Transverse colon (tissue), 4 donors: ENCODE data around the gene SPTB.

Experiments used
- CTCF ChIP-seq, 5 experiments: fragments of 200-600 bp in 3 of 5; fragments of 450-650 bp in 2 of 5; sonication (generic) in 3 of 5; IDR thresholded peaks; 1 replicate in 2 of 5; 2 replicates in 3 of 5; pipeline ENCODE4 v1.5.1; 2016 to 2017; ENCODE audit warnings: antibody characterized with exemption in 5 of 5, inconsistent platforms in 3 of 5, mild to moderate bottlenecking in 2 of 5, moderate library complexity in 1 of 5
- POLR2AphosphoS5 ChIP-seq, 3 donors: sonication (generic); formaldehyde crosslinking; IDR thresholded peaks; one replicate each; pipeline ENCODE4 v1.6.1; 2016; ENCODE audit warnings: antibody characterized with exemption in 3 of 3

GRCh38 chr14:64868841-64869240 lies 10.9 kb downstream of the SPTB start:
- TF ChIP-seq POLR2AphosphoS5 (IDR thresholded peaks at IDR 0.05) (no peak), CTCF (IDR thresholded peaks at IDR 0.05) (no peak)
